Liver (tissue), 9 donors: ENCODE data around the gene FAM185A. TPM values are rescaled to one million over a fixed set of nuclear protein-coding genes. Genes with fewer than 3 reads are reported as not detected.

Experiments
- DNase-seq: peaks from one replicate; pipeline ENCODE4 v3.0.0-alpha.2; 2017; ENCODE audit warnings: low spot score
- H3K27ac ChIP-seq, 2 donors: one replicate each; pipeline ENCODE4 v1.7.0; 2013; ENCODE audit warnings: inconsistent platforms in 2 of 2, low read length in 2 of 2, control low read depth in 1 of 2, low read depth in 1 of 2, mild to moderate bottlenecking in 1 of 2
- H3K27me3 ChIP-seq, 4 donors: one replicate each; pipeline versions ENCODE4 v1.6.1 to v1.7.0; 2013; ENCODE audit warnings: low read length in 3 of 4, inconsistent platforms in 1 of 4, mild to moderate bottlenecking in 1 of 4, moderate library complexity in 1 of 4; ENCODE audit not compliant: control insufficient read depth in 4 of 4, insufficient read depth in 4 of 4
- H3K36me3 ChIP-seq, 4 donors: one replicate each; pipeline versions ENCODE4 v1.6.1 to v1.7.0; 2013; ENCODE audit warnings: low read length in 3 of 4, mild to moderate bottlenecking in 3 of 4, low read depth in 1 of 4, moderate library complexity in 1 of 4; ENCODE audit not compliant: control insufficient read depth in 4 of 4, insufficient read depth in 3 of 4
- H3K4me1 ChIP-seq, 4 donors: one replicate each; pipeline versions ENCODE4 v1.6.1 to v1.7.0; 2013; ENCODE audit warnings: low read length in 3 of 4, mild to moderate bottlenecking in 3 of 4, moderate library complexity in 1 of 4; ENCODE audit not compliant: control insufficient read depth in 4 of 4, insufficient read depth in 4 of 4
- H3K4me3 ChIP-seq, 3 donors: one replicate each; pipeline versions ENCODE4 v1.6.1 to v1.7.0; 2013; ENCODE audit warnings: low read length in 3 of 3, control low read depth in 1 of 3, low read depth in 1 of 3, mild to moderate bottlenecking in 1 of 3
- H3K9ac ChIP-seq, 2 donors: one replicate each; pipeline ENCODE4 v1.7.0; 2013; ENCODE audit warnings: low read length in 2 of 2, mild to moderate bottlenecking in 2 of 2, moderate library complexity in 2 of 2, control low read depth in 1 of 2, low read depth in 1 of 2
- H3K9me3 ChIP-seq, 4 donors: one replicate each; pipeline versions ENCODE4 v1.6.1 to v1.7.0; 2013; ENCODE audit warnings: low read length in 3 of 4; ENCODE audit not compliant: control insufficient read depth in 4 of 4
- CTCF ChIP-seq: fragments of 150-350 bp; IDR thresholded peaks from 2 replicates; pipeline ENCODE4 v1.5.1; 2017; ENCODE audit warnings: improper control_type of control experiment, low read depth, low read length; ENCODE audit not compliant: missing input control
- EGR1 ChIP-seq, 2 donors: IDR thresholded peaks; 2 replicates each; pipeline ENCODE4 v1.6.1; 2016 to 2018; ENCODE audit warnings: antibody characterized with exemption in 2 of 2, low read depth in 2 of 2
- FOXA1 ChIP-seq: IDR thresholded peaks from 2 replicates; pipeline ENCODE4 v1.6.1; 2016; ENCODE audit warnings: antibody characterized with exemption
- FOXA2 ChIP-seq: IDR thresholded peaks from 2 replicates; pipeline ENCODE4 v1.6.1; 2016; ENCODE audit warnings: antibody characterized with exemption
- GABPA ChIP-seq, 2 donors: IDR thresholded peaks in 1 of 2; conservative IDR thresholded peaks in 1 of 2; 2 replicates each; pipeline ENCODE4 v1.6.1; 2016; ENCODE audit warnings: antibody characterized with exemption in 2 of 2, mild to moderate bottlenecking in 1 of 2, moderate library complexity in 1 of 2
- HNF4A ChIP-seq, 2 donors: conservative IDR thresholded peaks; 2 replicates each; pipeline ENCODE4 v1.6.1; 2016; ENCODE audit warnings: antibody characterized with exemption in 2 of 2, mild to moderate bottlenecking in 2 of 2
- HNF4G ChIP-seq: IDR thresholded peaks from 2 replicates; pipeline ENCODE4 v1.6.1; 2016; ENCODE audit warnings: antibody characterized with exemption
- JUND ChIP-seq, 2 donors: IDR thresholded peaks; 2 replicates each; pipeline ENCODE4 v1.6.1; 2016; ENCODE audit warnings: antibody characterized with exemption in 2 of 2
- NR2F2 ChIP-seq: IDR thresholded peaks from 2 replicates; pipeline ENCODE4 v1.6.1; 2016; ENCODE audit warnings: antibody characterized with exemption
- RAD21 ChIP-seq, 2 donors: IDR thresholded peaks; 2 replicates each; pipeline ENCODE4 v1.6.1; 2016; ENCODE audit warnings: antibody characterized with exemption in 2 of 2, mild to moderate bottlenecking in 2 of 2
- RXRA ChIP-seq, 2 donors: IDR thresholded peaks; 2 replicates each; pipeline ENCODE4 v1.6.1; 2017 to 2018; ENCODE audit warnings: antibody characterized with exemption in 2 of 2, mild to moderate bottlenecking in 1 of 2
- SP1 ChIP-seq: IDR thresholded peaks from 2 replicates; pipeline ENCODE4 v1.6.1; 2018; ENCODE audit warnings: antibody characterized with exemption, mild to moderate bottlenecking
- TAF1 ChIP-seq: conservative IDR thresholded peaks from 2 replicates; pipeline ENCODE4 v1.6.1; 2016; ENCODE audit warnings: antibody characterized with exemption, mild to moderate bottlenecking
- YY1 ChIP-seq: IDR thresholded peaks from 2 replicates; pipeline ENCODE4 v1.6.1; 2016; ENCODE audit warnings: antibody characterized with exemption, mild to moderate bottlenecking
- WGBS: extraction: QIAGEN DNeasy Blood & Tissue Kit; methylation state at CpG from one replicate; pipeline ENCODE4 v1.1.7; 2013; 5-methylcytosine and 5-hydroxymethylcytosine counted together
- polyA plus RNA-seq, 2 donors: library from polyadenylated mRNA; stranded (reverse) in 1 of 2; unstranded in 1 of 2; fragments of 200-250 nt in 1 of 2; fragments of >200 nt in 1 of 2; fragmentation: Nextera tagmentation in 1 of 2; extraction: Ambion mirVana in 1 of 2; gene quantifications; one replicate each; pipeline versions ENCODE4 v1.2.1 to v1.2.3, GENCODE V29; 2013 to 2015
- total RNA-seq, 2 donors: library from RNA; depleted of rRNA; stranded (reverse); fragments of >200 nt; gene quantifications; one replicate each; pipeline ENCODE4 v1.2.3, GENCODE V29; 2014
- TF ChIP-seq, protein P1 (sequence below): IDR thresholded peaks from 2 replicates; pipeline ENCODE4 v1.6.1; 2016; ENCODE audit warnings: antibody characterized with exemption, mild to moderate bottlenecking
- TF ChIP-seq, protein P2 (sequence below): IDR thresholded peaks from 2 replicates; pipeline ENCODE4 v1.6.1; 2016; ENCODE audit warnings: antibody characterized with exemption
- TF ChIP-seq, protein P3 (sequence below): IDR thresholded peaks from 2 replicates; pipeline ENCODE4 v1.6.1; 2016; ENCODE audit warnings: antibody characterized with exemption
- TF ChIP-seq, protein P4 (sequence below): IDR thresholded peaks from 2 replicates; pipeline ENCODE4 v1.6.1; 2016; ENCODE audit warnings: antibody characterized with exemption
- donor health status: healthy.
- donor health status: healthy.
- donor health status: healthy.
- donor health status: healthy.
- donor health status: healthy.

FAM185A gene
- total and polyA plus RNA-seq, 4 donors = 6.3 to 20.7 (median 7.3) TPM

DNA sequence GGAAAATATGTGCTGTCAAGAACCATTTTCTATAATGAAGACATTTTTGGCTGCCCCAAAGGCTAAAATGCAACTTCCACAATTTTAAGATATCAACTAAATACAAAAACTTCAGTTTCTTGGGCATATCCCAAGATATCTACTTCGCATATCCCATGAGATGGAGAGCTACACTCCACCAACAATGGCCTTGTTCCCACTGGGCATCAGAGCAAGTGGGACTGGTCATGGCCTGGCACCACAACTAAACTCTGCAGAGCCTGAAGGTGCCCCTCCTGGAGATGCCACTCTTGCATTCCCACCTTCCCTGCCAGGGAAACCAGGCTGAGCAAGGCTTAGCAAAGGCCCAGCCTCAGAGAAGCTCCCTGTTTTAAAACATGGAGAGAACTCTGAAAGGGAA, 88.2 kb downstream of the FAM185A start:
- 94% methylated on average over 1 of the region's 1 CpG for WGBS
- TF ChIP-seq RAD21 (IDR thresholded peaks at IDR 0.05) = no peak
- no peak for TF ChIP-seq YY1
- no peak for TF ChIP-seq SP1
- no peak for TF ChIP-seq NR2F2
- TF ChIP-seq FOXA1 = no peak
- TF ChIP-seq CTCF = no peak
- TF ChIP-seq EGR1 (IDR thresholded peaks at IDR 0.05; ENCODE audit: low read depth in 2 of 2) = no peak
- TF ChIP-seq FOXA2 = no peak
- TF ChIP-seq, protein P1, sequence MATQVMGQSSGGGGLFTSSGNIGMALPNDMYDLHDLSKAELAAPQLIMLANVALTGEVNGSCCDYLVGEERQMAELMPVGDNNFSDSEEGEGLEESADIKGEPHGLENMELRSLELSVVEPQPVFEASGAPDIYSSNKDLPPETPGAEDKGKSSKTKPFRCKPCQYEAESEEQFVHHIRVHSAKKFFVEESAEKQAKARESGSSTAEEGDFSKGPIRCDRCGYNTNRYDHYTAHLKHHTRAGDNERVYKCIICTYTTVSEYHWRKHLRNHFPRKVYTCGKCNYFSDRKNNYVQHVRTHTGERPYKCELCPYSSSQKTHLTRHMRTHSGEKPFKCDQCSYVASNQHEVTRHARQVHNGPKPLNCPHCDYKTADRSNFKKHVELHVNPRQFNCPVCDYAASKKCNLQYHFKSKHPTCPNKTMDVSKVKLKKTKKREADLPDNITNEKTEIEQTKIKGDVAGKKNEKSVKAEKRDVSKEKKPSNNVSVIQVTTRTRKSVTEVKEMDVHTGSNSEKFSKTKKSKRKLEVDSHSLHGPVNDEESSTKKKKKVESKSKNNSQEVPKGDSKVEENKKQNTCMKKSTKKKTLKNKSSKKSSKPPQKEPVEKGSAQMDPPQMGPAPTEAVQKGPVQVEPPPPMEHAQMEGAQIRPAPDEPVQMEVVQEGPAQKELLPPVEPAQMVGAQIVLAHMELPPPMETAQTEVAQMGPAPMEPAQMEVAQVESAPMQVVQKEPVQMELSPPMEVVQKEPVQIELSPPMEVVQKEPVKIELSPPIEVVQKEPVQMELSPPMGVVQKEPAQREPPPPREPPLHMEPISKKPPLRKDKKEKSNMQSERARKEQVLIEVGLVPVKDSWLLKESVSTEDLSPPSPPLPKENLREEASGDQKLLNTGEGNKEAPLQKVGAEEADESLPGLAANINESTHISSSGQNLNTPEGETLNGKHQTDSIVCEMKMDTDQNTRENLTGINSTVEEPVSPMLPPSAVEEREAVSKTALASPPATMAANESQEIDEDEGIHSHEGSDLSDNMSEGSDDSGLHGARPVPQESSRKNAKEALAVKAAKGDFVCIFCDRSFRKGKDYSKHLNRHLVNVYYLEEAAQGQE = no peak
- TF ChIP-seq, protein P2, sequence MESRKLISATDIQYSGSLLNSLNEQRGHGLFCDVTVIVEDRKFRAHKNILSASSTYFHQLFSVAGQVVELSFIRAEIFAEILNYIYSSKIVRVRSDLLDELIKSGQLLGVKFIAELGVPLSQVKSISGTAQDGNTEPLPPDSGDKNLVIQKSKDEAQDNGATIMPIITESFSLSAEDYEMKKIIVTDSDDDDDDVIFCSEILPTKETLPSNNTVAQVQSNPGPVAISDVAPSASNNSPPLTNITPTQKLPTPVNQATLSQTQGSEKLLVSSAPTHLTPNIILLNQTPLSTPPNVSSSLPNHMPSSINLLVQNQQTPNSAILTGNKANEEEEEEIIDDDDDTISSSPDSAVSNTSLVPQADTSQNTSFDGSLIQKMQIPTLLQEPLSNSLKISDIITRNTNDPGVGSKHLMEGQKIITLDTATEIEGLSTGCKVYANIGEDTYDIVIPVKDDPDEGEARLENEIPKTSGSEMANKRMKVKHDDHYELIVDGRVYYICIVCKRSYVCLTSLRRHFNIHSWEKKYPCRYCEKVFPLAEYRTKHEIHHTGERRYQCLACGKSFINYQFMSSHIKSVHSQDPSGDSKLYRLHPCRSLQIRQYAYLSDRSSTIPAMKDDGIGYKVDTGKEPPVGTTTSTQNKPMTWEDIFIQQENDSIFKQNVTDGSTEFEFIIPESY = no peak
- TF ChIP-seq HNF4A (conservative IDR thresholded peaks at IDR 0.05) = no peak
- no peak for TF ChIP-seq RXRA (IDR thresholded peaks at IDR 0.05)
- no peak for TF ChIP-seq JUND (IDR thresholded peaks at IDR 0.05)
- TF ChIP-seq GABPA (IDR thresholded peaks at IDR 0.05 in 1 of 2, conservative IDR thresholded peaks at IDR 0.05 in 1 of 2) = no peak
- TF ChIP-seq TAF1 = no peak
- TF ChIP-seq HNF4G = no peak
- Histone ChIP-seq H3K4me3 (no peak overlapping the region), H3K27ac (no peak overlapping the region), H3K36me3 (peaks cover 0 to 3% (median 0%) of the 10 kb centered on the region in 4 donors), H3K27me3 (no peaks in the 10 kb centered on the region), H3K9me3 (no peaks in the 10 kb centered on the region), H3K9ac (no peak overlapping the region), H3K4me1 (no peaks in the 10 kb centered on the region)
- DNase-seq = no peak

DNA sequence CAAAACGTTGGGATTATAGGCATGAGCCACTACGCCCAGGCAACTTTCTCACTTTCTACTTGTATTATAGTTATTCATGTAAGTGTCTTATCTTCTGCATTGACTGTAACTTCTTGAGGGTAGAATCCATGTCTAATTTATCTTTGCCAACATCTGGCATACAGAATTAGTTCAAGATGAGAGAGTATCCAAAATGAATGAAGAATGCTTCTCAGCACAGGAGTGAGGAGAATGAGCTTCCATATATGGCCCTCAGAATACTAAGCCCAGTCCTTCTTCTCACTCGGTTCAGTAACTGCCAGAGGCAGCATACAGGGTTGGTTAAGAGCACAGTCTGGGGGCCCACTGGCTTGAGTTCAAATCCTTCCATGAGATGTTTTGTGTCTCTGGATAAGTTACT, 89.0 kb downstream of the FAM185A start:
- Histone ChIP-seq H3K9me3 (no peaks in the 10 kb centered on the region), H3K9ac (no peak overlapping the region), H3K4me3 (no peak overlapping the region), H3K27me3 (no peaks in the 10 kb centered on the region), H3K27ac (no peak overlapping the region), H3K4me1 (no peaks in the 10 kb centered on the region), H3K36me3 (peaks cover 0 to 3% (median 0%) of the 10 kb centered on the region in 4 donors)
- DNase-seq = no peak
- WGBS = 84% methylated on average over 3 of the region's 3 CpGs
- TF ChIP-seq, protein P2 = no peak
- TF ChIP-seq, protein P3, sequence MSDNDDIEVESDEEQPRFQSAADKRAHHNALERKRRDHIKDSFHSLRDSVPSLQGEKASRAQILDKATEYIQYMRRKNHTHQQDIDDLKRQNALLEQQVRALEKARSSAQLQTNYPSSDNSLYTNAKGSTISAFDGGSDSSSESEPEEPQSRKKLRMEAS = no peak
- TF ChIP-seq, protein P1 = no peak
- no peak for TF ChIP-seq HNF4A (conservative IDR thresholded peaks at IDR 0.05)
- TF ChIP-seq NR2F2 = no peak
- TF ChIP-seq, protein P4, sequence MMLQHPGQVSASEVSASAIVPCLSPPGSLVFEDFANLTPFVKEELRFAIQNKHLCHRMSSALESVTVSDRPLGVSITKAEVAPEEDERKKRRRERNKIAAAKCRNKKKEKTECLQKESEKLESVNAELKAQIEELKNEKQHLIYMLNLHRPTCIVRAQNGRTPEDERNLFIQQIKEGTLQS = no peak
- no peak for TF ChIP-seq RAD21 (IDR thresholded peaks at IDR 0.05)
- no peak for TF ChIP-seq FOXA2
- no peak for TF ChIP-seq RXRA (IDR thresholded peaks at IDR 0.05)
- TF ChIP-seq JUND (IDR thresholded peaks at IDR 0.05) = no peak
